HAP-1 (cell line): ENCODE data around the gene SSTR1.

Experiments
- DNase-seq, 2 experiments: peaks; one replicate each; pipeline ENCODE4 v3.0.0-alpha.2; 2016 to 2020; ENCODE audit warnings: low spot score in 2 of 2
- H3K27me3 ChIP-seq: fragments of 250-450 bp; sonication (Bioruptor Pico); 2 replicates; pipeline ENCODE4 v1.5.1; 2020; ENCODE audit warnings: low read depth, mild to moderate bottlenecking, moderate library complexity
- H3K36me3 ChIP-seq: fragments of 250-450 bp; sonication (Bioruptor Pico); replicated peaks from 2 replicates; pipeline ENCODE4 v1.5.1; 2020; ENCODE audit warnings: mild to moderate bottlenecking
- H3K4me1 ChIP-seq: fragments of 250-450 bp; sonication (Bioruptor Pico); 2 replicates; pipeline ENCODE4 v1.5.1; 2020; ENCODE audit warnings: mild to moderate bottlenecking
- H3K4me3 ChIP-seq: fragments of 250-450 bp; sonication (Bioruptor Pico); 2 replicates; pipeline ENCODE4 v1.5.1; 2020; ENCODE audit warnings: mild to moderate bottlenecking, moderate library complexity
- H3K9me3 ChIP-seq: fragments of 250-450 bp; sonication (Bioruptor Pico); 2 replicates; pipeline ENCODE4 v1.5.1; 2020; ENCODE audit warnings: mild to moderate bottlenecking, moderate library complexity
- in situ Hi-C: fragments of 300-500 bp; cut with MboI; formaldehyde crosslinking; loops from 3 replicates; pipeline ENCODE4 v1.14.3; 2020; ENCODE audit warnings: low sequenced_read_pairs, inconsistent platforms, mixed read lengths

SSTR1 gene

DNA sequence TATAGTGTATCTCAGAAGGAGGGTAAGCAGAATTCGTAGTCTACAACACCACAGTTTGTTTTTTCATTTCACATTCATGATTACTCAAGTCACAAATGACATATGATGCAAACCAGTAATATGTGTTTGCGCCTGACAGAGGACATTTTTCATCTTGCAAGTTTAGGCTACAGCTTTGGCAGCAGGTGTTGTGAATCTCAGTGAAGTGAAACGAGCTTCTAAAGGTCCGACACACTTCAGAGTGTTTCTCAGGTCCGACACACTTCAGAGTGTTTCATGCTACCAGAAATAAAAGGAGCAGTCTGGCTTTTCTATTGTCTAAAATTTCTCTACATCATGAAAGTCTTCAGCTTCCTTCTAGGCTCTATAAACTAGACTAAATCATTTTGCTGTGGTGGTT lies 25.5 kb downstream of the SSTR1 start:
- no peak overlapping the region for H3K4me3 ChIP-seq
- no peaks in the 10 kb centered on the region for H3K4me1 ChIP-seq
- no peaks in the 10 kb centered on the region for H3K27me3 ChIP-seq
- no peaks in the 10 kb centered on the region for H3K36me3 ChIP-seq
- no peaks in the 10 kb centered on the region for H3K9me3 ChIP-seq
- in situ Hi-C loops: no loop called here
- DNase-seq: no peak

DNA sequence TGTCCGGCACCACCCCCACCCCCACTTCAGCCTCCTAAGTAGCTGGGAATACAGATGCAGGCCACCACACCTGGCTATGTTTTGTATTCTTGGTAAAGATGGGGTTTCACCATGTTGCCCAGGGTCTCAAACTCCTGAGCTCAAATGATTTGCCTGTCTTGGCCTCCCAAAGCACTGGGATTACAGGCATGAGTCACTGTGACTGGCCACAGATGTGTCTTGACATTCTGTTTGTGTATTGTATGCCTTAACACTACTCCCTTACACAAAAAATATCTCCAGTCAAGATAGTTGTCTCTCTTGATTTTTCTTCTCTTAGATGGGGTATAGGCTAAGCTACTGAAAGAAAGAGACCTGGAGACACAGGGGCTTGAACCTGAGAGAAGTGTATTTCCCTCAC lies 30.6 kb downstream of the SSTR1 start:
- no peaks in the 10 kb centered on the region for H3K9me3 ChIP-seq
- no peaks in the 10 kb centered on the region for H3K36me3 ChIP-seq
- H3K4me1 ChIP-seq: no peaks in the 10 kb centered on the region
- H3K4me3 ChIP-seq: no peak overlapping the region
- no peaks in the 10 kb centered on the region for H3K27me3 ChIP-seq
- in situ Hi-C loops: no loop called here
- DNase-seq: no peak

DNA sequence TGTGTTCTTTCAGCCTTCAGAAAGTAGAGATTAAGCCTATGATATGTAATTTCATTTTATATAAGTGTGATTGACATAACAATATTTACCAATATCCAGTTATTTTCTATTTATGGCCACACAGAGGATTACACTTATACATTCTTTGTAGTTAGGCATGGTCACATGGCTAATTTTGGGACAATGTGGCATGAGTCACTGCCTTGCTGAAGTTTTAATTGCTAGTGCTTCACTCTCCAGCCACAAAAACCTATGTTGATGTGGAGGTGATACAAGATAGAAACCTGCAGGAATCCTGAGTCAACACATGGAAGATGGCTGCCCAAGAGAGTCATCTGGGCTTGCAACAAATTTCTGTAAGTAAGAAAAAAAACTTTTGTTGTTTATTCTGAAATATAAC lies 31.2 kb downstream of the SSTR1 start:
- no peak for DNase-seq
- Histone ChIP-seq H3K9me3 (no peaks in the 10 kb centered on the region), H3K4me3 (no peak overlapping the region), H3K4me1 (no peaks in the 10 kb centered on the region), H3K36me3 (no peaks in the 10 kb centered on the region), H3K27me3 (no peaks in the 10 kb centered on the region)
- in situ Hi-C loops: no loop called here

DNA sequence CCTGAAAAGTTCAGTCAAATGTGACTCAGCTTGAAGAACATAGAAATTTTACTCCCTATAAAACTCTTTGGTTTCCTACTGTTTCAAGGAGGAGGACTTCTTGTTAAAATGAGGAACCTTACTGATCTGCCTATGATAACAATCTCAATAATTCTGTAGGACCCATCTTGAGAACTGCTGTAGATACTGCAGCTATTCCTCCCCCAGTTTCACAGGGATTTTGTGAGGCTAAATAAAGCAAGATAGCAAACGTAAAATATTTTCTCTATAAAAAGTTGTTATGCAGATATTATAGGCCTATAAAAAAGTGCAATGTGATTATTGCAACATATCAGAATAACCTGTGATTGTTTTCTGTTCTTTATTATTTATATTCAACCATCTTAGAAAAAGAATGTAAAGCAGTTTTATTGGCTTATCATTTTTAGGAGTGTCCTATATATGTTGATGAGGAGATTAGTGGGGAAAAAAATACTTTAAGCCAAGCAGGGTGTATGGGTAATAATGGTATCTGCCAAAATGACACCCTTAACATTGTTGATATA lies 36.1 kb downstream of the SSTR1 start:
- in situ Hi-C loops: no loop called here
- Histone ChIP-seq H3K4me1 (no peaks in the 10 kb centered on the region), H3K27me3 (no peaks in the 10 kb centered on the region), H3K9me3 (no peaks in the 10 kb centered on the region), H3K4me3 (no peak overlapping the region), H3K36me3 (no peaks in the 10 kb centered on the region)
- no peak for DNase-seq

DNA sequence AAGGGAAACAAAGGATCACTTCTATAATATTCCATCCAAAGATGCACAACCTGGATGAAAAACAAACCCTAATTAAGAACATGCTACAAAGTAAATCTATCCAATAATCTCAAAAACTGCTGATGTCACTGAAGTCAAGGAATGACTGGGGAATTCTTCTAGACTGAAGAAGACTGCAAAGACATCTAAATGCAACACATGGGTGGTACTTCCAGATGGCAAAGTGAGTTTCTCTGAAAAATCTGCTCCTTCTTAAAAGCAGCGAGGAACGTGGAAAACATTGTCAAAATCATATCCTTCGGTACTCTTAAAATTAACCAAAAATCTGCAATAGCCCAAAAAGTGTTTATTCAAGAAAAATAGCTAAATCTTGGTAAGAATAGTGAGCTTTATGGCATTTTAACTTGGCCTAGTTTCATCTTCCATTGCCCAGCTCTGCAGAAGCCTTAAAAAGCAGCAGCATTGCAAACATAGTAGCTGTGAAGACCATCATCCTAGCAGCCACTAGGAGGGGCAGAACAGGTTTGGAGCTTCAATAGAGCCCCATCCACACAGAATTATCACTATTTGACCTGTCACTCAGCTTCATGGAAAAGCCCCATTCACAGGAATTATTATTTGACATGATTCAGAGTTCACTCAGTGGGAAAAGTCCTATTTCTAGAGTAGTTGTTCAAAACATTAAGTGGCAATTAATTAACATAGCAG lies 40.8 kb downstream of the SSTR1 start:
- no peak for DNase-seq
- H3K9me3 ChIP-seq: no peaks in the 10 kb centered on the region
- H3K4me1 ChIP-seq: no peaks in the 10 kb centered on the region
- in situ Hi-C loops: no loop called here
- H3K27me3 ChIP-seq: no peaks in the 10 kb centered on the region
- no peak overlapping the region for H3K4me3 ChIP-seq
- H3K36me3 ChIP-seq: no peaks in the 10 kb centered on the region

GRCh38 chr14:38250331-38250730 lies 42.6 kb downstream of the SSTR1 start:
- no peak overlapping the region for H3K4me3 ChIP-seq
- DNase-seq: no peak
- H3K27me3 ChIP-seq: no peaks in the 10 kb centered on the region
- no peaks in the 10 kb centered on the region for H3K9me3 ChIP-seq
- H3K4me1 ChIP-seq: no peaks in the 10 kb centered on the region
- in situ Hi-C loops: no loop called here
- H3K36me3 ChIP-seq: no peaks in the 10 kb centered on the region

GRCh38 chr14:38252066-38252710 lies 44.5 kb downstream of the SSTR1 start:
- Histone ChIP-seq H3K27me3 (no peaks in the 10 kb centered on the region), H3K4me3 (no peak overlapping the region)

GRCh38 chr14:38253676-38254075 lies 46.0 kb downstream of the SSTR1 start:
- Histone ChIP-seq H3K4me3 (no peak overlapping the region), H3K36me3 (no peaks in the 10 kb centered on the region), H3K27me3 (no peaks in the 10 kb centered on the region), H3K4me1 (no peaks in the 10 kb centered on the region), H3K9me3 (no peaks in the 10 kb centered on the region)
- in situ Hi-C loops: no loop called here
- DNase-seq: no peak

More at GRCh38 chr14:38252066-38252710, 44.5 kb downstream of the SSTR1 start:
- Histone ChIP-seq H3K4me1 (no peaks in the 10 kb centered on the region), H3K9me3 (no peaks in the 10 kb centered on the region), H3K36me3 (no peaks in the 10 kb centered on the region)
- no peak for DNase-seq
- in situ Hi-C loops: no loop called here

DNA sequence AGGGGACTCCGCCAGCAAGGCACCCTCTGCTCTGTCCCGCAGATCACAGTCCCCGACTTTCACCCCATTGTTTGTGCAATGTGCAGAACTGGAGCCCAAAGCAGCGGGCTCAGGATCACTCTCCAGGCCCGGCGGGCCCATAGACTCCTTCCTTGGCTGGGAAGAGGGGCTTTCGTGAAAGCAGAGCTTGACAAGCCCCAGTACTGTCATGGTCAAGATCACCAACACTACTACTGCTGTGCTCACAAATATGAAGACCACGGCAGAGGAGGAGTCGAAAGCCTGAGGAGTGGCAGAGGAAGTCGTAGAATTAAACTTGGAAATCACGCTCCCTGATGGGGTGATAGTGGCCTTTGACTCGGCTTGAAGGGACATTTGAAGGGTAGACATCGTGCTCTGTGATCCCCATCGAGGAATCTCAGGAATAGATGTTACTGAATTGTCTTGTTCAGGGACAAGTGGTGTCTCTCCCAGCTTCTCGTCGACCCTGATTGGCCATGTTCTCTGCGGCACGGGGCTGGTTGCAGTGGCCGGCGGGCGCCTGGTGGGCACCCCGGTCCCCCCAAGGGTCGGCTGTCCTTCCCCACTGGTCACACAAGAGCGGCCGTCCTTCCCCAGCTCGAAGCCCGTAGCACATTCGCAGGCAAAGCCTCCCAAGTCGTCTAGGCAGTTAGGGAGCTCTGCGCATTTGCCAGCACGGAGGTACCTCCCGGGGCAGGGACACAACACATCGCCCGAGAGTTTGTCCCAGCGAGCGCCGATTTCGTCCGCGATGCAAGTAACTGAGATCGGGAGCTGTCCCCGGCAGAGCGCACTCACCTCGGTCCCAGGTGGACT lies 47.1 kb downstream of the SSTR1 start:
- Histone ChIP-seq H3K9me3 (no peaks in the 10 kb centered on the region), H3K4me1 (no peaks in the 10 kb centered on the region), H3K4me3 (no peak overlapping the region), H3K36me3 (no peaks in the 10 kb centered on the region), H3K27me3 (no peaks in the 10 kb centered on the region)
- DNase-seq: no peak
- in situ Hi-C loops: no loop called here

GRCh38 chr14:38255408-38255672 lies 47.6 kb downstream of the SSTR1 start:
- in situ Hi-C loops: no loop called here
- no peaks in the 10 kb centered on the region for H3K4me1 ChIP-seq
- DNase-seq: no peak
- no peaks in the 10 kb centered on the region for H3K27me3 ChIP-seq
- H3K4me3 ChIP-seq: no peak overlapping the region
- no peaks in the 10 kb centered on the region for H3K36me3 ChIP-seq
- no peaks in the 10 kb centered on the region for H3K9me3 ChIP-seq

DNA sequence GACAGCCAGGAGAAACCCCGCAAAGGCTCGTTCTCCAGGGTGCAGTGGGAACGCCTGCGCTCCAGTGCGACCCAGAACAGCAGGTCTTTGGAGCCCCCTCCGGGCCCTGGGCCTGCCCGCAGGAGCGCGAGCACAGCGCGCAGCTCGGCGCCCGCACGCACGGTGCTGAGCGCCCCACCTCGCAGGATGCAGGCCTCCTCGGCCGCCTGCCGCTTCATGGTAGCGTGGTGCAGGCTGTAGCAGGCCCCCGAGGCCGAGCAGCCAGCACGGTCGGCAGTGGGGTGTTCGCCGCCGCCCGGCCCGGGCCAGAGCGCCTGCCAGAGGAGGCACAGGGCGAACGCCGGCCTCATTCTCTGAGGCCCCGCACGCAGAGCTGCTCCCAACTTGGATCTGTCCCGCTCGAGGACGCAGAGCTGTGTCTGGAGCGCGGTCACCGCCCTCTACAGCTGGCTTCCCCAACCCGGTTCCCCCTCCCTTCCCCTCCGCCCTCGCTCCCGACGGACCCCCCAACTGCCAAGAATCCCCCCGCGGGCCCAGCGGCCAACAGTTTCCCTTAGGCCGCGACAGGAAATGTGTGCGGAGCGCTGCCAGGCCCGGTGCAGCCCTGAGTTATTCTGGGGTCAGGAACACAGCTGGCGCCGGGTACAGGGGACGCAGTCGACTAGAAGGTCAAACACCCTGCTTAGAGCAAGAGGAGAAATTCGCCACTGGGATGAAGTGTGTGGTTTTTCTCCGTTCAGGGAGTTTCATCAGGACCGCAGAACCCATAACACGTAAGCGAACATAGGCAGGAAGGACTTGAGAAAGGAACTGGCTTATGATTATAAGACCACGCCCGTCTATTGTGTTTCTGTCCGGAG lies 48.2 kb downstream of the SSTR1 start, which contains the start of gene CLEC14A:
Gene CLEC14A, minus strand, starts transcription at position 421 of the 860 bp plus-strand sequence. Its CDS starts 71 bp downstream, at position 350.
- no peaks in the 10 kb centered on the region for H3K9me3 ChIP-seq
- H3K4me3 ChIP-seq: no peak within 1 kb of the TSS
- no peaks in the 10 kb centered on the region for H3K36me3 ChIP-seq
- in situ Hi-C loops: no loop called here
- no peak for DNase-seq
- no peaks in the 10 kb centered on the region for H3K4me1 ChIP-seq
- no peaks in the 10 kb centered on the region for H3K27me3 ChIP-seq

DNA sequence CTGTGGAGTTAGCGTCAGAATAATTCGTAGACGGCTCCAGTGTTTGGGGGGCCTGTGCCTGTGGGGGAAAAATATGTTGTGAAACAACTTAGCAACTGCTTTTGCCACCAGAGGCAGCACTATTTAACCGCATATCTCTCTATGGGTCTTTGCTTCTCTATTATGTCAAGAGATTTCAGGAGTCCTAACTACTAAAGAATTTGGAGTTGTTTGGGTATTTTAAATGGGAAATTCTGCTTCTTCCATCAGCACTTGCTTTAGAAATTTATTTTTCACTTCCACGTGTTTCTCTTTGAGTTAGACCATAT lies 48.8 kb downstream of the SSTR1 start:
- no peaks in the 10 kb centered on the region for H3K9me3 ChIP-seq
- no peaks in the 10 kb centered on the region for H3K36me3 ChIP-seq
- in situ Hi-C loops: no loop called here
- DNase-seq: no peak
- H3K4me1 ChIP-seq: no peaks in the 10 kb centered on the region
- H3K4me3 ChIP-seq: no peak overlapping the region
- no peaks in the 10 kb centered on the region for H3K27me3 ChIP-seq

DNA sequence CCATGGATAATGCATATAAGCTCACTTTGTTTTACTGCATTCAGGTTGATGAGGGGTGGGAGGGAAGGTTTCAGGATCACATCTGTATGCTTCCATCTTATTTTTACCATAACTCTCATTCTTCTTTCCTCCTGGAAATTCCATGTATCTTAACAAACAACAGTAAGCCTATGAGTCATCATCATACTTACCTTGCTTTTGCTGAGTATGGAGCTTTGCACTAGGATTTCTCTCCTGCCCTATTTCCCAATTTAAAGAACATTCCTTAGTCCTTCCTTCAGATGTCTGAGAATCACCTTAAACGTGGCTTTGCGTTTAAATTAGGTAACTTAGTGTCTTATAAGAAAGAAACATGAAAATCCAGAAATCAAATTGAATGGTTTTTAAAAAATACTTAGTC lies 49.8 kb downstream of the SSTR1 start:
- Histone ChIP-seq H3K9me3 (no peaks in the 10 kb centered on the region), H3K4me1 (no peaks in the 10 kb centered on the region), H3K4me3 (no peak overlapping the region), H3K27me3 (no peaks in the 10 kb centered on the region), H3K36me3 (no peaks in the 10 kb centered on the region)
- in situ Hi-C loops: no loop called here
- DNase-seq: no peak
